H9 (cell line): ENCODE results near the gene SIGLEC1. TPM values are rescaled to one million over a fixed set of nuclear protein-coding genes. Genes with fewer than 3 reads are reported as not detected.

Source experiments
- DNase-seq: peaks from one replicate; pipeline ENCODE4 v3.0.0-alpha.2; 2017
- H2AFZ ChIP-seq: one replicate; pipeline ENCODE4 v1.6.1; 2013; ENCODE audit warnings: mild to moderate bottlenecking, low read length, control low read depth, moderate library complexity
- H2AK5ac ChIP-seq: 2 replicates; pipeline ENCODE4 v1.6.1; 2013; ENCODE audit warnings: low read length, control low read depth, mixed read lengths; ENCODE audit not compliant: insufficient read length
- H2BK120ac ChIP-seq: one replicate; pipeline ENCODE4 v1.6.1; 2013; ENCODE audit warnings: low read depth, mild to moderate bottlenecking, low read length, control low read depth, inconsistent platforms; ENCODE audit not compliant: poor library complexity, severe bottlenecking
- H2BK12ac ChIP-seq: 2 replicates; pipeline ENCODE4 v1.6.1; 2013; ENCODE audit warnings: low read length, control low read depth, mixed read lengths, low read depth; ENCODE audit not compliant: insufficient read length
- H2BK15ac ChIP-seq: 2 replicates; pipeline ENCODE4 v1.6.1; 2013; ENCODE audit warnings: low read depth, low read length, control low read depth
- H2BK20ac ChIP-seq: one replicate; pipeline ENCODE4 v1.6.1; 2013; ENCODE audit warnings: low read depth, mild to moderate bottlenecking, low read length, control low read depth, inconsistent platforms; ENCODE audit not compliant: poor library complexity, severe bottlenecking
- H2BK5ac ChIP-seq: 2 replicates; pipeline ENCODE4 v1.6.1; 2013; ENCODE audit warnings: low read length, control low read depth, mixed read lengths; ENCODE audit not compliant: insufficient read length
- H3K14ac ChIP-seq: 2 replicates; pipeline ENCODE4 v1.6.1; 2013; ENCODE audit warnings: low read length, control low read depth; ENCODE audit not compliant: insufficient read depth
- H3K18ac ChIP-seq: 2 replicates; pipeline ENCODE4 v1.6.1; 2013; ENCODE audit warnings: low read depth, mild to moderate bottlenecking, mixed read lengths, low read length, control low read depth; ENCODE audit not compliant: insufficient read length
- H3K23ac ChIP-seq: 2 replicates; pipeline ENCODE4 v1.6.1; 2013; ENCODE audit warnings: low read length, control low read depth, mixed read lengths, low read depth; ENCODE audit not compliant: insufficient read length
- H3K23me2 ChIP-seq: 2 replicates; pipeline ENCODE4 v1.6.1; 2013; ENCODE audit warnings: low read depth, mild to moderate bottlenecking, mixed read lengths, low read length, control low read depth; ENCODE audit not compliant: insufficient read length, poor library complexity, severe bottlenecking
- H3K27ac ChIP-seq: 2 replicates; pipeline ENCODE4 v1.5.1; 2013; ENCODE audit warnings: low read length, control low read depth, mixed read lengths, low read depth; ENCODE audit not compliant: insufficient read length
- H3K27me3 ChIP-seq: 2 replicates; pipeline ENCODE4 v1.6.1; 2013; ENCODE audit warnings: low read length, control low read depth, inconsistent platforms; ENCODE audit not compliant: insufficient read depth
- H3K4ac ChIP-seq: 2 replicates; pipeline ENCODE4 v1.6.1; 2013; ENCODE audit warnings: low read depth, mild to moderate bottlenecking, control low read depth, inconsistent platforms, low read length, moderate library complexity
- H3K4me1 ChIP-seq: 2 replicates; pipeline ENCODE4 v1.6.1; 2013; ENCODE audit warnings: low read length, control low read depth, inconsistent platforms; ENCODE audit not compliant: insufficient read depth
- H3K4me2 ChIP-seq: 2 replicates; pipeline ENCODE4 v1.6.1; 2013; ENCODE audit warnings: low read length, control low read depth, mixed read lengths; ENCODE audit not compliant: insufficient read length, insufficient read depth
- H3K56ac ChIP-seq: 2 replicates; pipeline ENCODE4 v1.6.1; 2013; ENCODE audit warnings: low read depth, mild to moderate bottlenecking, mixed read lengths, low read length, control low read depth; ENCODE audit not compliant: insufficient read length
- H3K79me1 ChIP-seq: 2 replicates; pipeline ENCODE4 v1.6.1; 2013; ENCODE audit warnings: low read depth, mild to moderate bottlenecking, moderate library complexity, low read length, control low read depth, inconsistent platforms; ENCODE audit not compliant: insufficient read depth, poor library complexity, severe bottlenecking
- H3K79me2 ChIP-seq: 2 replicates; pipeline ENCODE4 v1.6.1; 2013; ENCODE audit warnings: low read length, control low read depth, inconsistent platforms; ENCODE audit not compliant: insufficient read depth
- H3K9ac ChIP-seq: 2 replicates; pipeline ENCODE4 v1.6.1; 2013; ENCODE audit warnings: low read length, control low read depth, mixed read lengths; ENCODE audit not compliant: insufficient read length; ENCODE audit errors: extremely low read depth
- H3K9me3 ChIP-seq: one replicate; pipeline ENCODE4 v1.6.1; 2013; ENCODE audit warnings: low read depth, low read length, inconsistent platforms; ENCODE audit not compliant: control insufficient read depth
- H3T11ph ChIP-seq: one replicate; pipeline ENCODE4 v1.6.1; 2013; ENCODE audit warnings: mild to moderate bottlenecking, low read length, control low read depth, inconsistent platforms
- H4K20me1 ChIP-seq: one replicate; pipeline ENCODE4 v1.6.1; 2013; ENCODE audit not compliant: control insufficient read depth, insufficient read length, insufficient read depth
- H4K5ac ChIP-seq: 2 replicates; pipeline ENCODE4 v1.6.1; 2013; ENCODE audit warnings: low read depth, mild to moderate bottlenecking, mixed read lengths, low read length, control low read depth; ENCODE audit not compliant: insufficient read length
- H4K8ac ChIP-seq: replicated peaks from 2 replicates; pipeline ENCODE4 v1.6.1; 2013; ENCODE audit warnings: low read length, control low read depth, mixed read lengths, low read depth; ENCODE audit not compliant: insufficient read length
- H4K91ac ChIP-seq: 2 replicates; pipeline ENCODE4 v1.6.1; 2013; ENCODE audit warnings: low read depth, mild to moderate bottlenecking, moderate library complexity, mixed read lengths, low read length, control low read depth; ENCODE audit not compliant: insufficient read length
- H3K27ac Mint-ChIP-seq, 3 experiments: 2 replicates in 2 of 3; 3 replicates in 1 of 3; pipeline ENCODE4 v1.8.0; 2020 to 2021; ENCODE audit warnings: mixed read lengths in 3 of 3, mild to moderate bottlenecking in 1 of 3, moderate library complexity in 1 of 3
- H3K27me3 Mint-ChIP-seq: 2 replicates; pipeline ENCODE4 v1.8.0; 2021; ENCODE audit warnings: low read depth, mild to moderate bottlenecking, moderate library complexity, mixed read lengths
- H3K36me3 Mint-ChIP-seq, 3 experiments: 2 replicates in 2 of 3; 3 replicates in 1 of 3; pipeline ENCODE4 v1.8.0; 2020 to 2021; ENCODE audit warnings: low read depth in 3 of 3, mixed read lengths in 3 of 3; ENCODE audit not compliant: insufficient read depth in 1 of 3
- H3K4me1 Mint-ChIP-seq, 2 experiments: 2 replicates each; pipeline ENCODE4 v1.8.0; 2020; ENCODE audit warnings: mixed read lengths in 2 of 2
- H3K4me3 Mint-ChIP-seq, 2 experiments: 2 replicates in 1 of 2; 3 replicates in 1 of 2; pipeline ENCODE4 v1.8.0; 2020 to 2021; ENCODE audit warnings: mild to moderate bottlenecking in 2 of 2, mixed read lengths in 2 of 2, moderate library complexity in 1 of 2
- H3K9me3 Mint-ChIP-seq, 2 experiments: 2 replicates in 1 of 2; 3 replicates in 1 of 2; pipeline ENCODE4 v1.8.0; 2020; ENCODE audit warnings: mild to moderate bottlenecking in 2 of 2, mixed read lengths in 2 of 2, moderate library complexity in 1 of 2
- WGBS: extraction: QIAGEN DNeasy Blood & Tissue Kit; methylation state at CpG from one replicate; pipeline ENCODE4 v1.1.7; 2013; ENCODE audit warnings: missing lambda C conversion rate, low lambda C conversion rate, mixed read lengths; ENCODE audit not compliant: insufficient read length; ENCODE audit errors: extremely low coverage; 5-methylcytosine and 5-hydroxymethylcytosine counted together
- total RNA-seq: library from RNA; stranded (reverse); gene quantifications from 2 replicates; pipeline ENCODE4 v1.2.1, GENCODE V29; 2021
- TF ChIP-seq, protein P1 (sequence below): fragments of 200-600 bp; sonication (generic); conservative IDR thresholded peaks from 3 replicates; pipeline ENCODE4 v1.8.0; 2021; ENCODE audit warnings: antibody characterized with exemption, mild to moderate bottlenecking

The SIGLEC1 gene
- total RNA-seq, 1 experiment from 2014 or later = not detected

DNA sequence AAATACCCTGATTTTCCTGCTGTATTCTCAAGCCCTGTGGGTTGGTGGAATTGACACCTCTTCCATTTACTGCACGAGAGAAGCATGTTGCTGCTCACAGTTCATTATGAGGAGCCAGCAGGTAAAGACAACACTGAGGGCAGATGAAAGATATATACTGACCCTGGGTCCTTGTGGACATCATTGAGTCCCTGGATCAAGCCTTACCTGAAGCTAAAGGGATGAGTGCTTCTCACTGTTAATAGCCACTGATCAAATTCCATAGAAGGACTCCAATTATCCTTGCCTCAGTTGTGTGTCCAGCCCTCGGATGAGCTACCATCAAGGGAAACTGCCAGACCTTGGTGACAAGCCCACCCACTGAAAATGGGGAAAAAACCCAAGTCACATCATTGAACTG, 7.7 kb upstream of the SIGLEC1 start:
- H3K4ac ChIP-seq = no peak overlapping the region
- no peak overlapping the region for H3K23ac ChIP-seq
- H3K79me2 ChIP-seq = no peaks in the 10 kb centered on the region
- H2BK15ac ChIP-seq = no peak overlapping the region
- H2BK5ac ChIP-seq = no peak overlapping the region
- no peak overlapping the region for H2BK120ac ChIP-seq
- TF ChIP-seq, protein P1, sequence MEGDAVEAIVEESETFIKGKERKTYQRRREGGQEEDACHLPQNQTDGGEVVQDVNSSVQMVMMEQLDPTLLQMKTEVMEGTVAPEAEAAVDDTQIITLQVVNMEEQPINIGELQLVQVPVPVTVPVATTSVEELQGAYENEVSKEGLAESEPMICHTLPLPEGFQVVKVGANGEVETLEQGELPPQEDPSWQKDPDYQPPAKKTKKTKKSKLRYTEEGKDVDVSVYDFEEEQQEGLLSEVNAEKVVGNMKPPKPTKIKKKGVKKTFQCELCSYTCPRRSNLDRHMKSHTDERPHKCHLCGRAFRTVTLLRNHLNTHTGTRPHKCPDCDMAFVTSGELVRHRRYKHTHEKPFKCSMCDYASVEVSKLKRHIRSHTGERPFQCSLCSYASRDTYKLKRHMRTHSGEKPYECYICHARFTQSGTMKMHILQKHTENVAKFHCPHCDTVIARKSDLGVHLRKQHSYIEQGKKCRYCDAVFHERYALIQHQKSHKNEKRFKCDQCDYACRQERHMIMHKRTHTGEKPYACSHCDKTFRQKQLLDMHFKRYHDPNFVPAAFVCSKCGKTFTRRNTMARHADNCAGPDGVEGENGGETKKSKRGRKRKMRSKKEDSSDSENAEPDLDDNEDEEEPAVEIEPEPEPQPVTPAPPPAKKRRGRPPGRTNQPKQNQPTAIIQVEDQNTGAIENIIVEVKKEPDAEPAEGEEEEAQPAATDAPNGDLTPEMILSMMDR = no peak
- H3K27me3 ChIP-seq = no peaks in the 10 kb centered on the region; the same call in 1 of the 2 replicates
- no peak overlapping the region for H2BK12ac ChIP-seq
- H3K27ac ChIP-seq = no peak overlapping the region
- H4K5ac ChIP-seq = no peak overlapping the region
- DNase-seq = no peak
- no peak overlapping the region for H3K56ac ChIP-seq
- no peak overlapping the region for H3K9ac ChIP-seq
- no peaks in the 10 kb centered on the region for H3K9me3 ChIP-seq
- no peaks in the 10 kb centered on the region for H3K4me1 ChIP-seq
- peaks cover 6 to 8% of the 10 kb centered on the region in 2 experiments for H3K4me1 Mint-ChIP-seq
- no peak overlapping the region for H2AK5ac ChIP-seq
- H3K36me3 Mint-ChIP-seq = no peaks in the 10 kb centered on the region
- no peak overlapping the region for H3T11ph ChIP-seq
- H2AFZ ChIP-seq = no peak overlapping the region
- H3K27ac Mint-ChIP-seq = no peak overlapping the region; a peak in 1 of 7 replicates
- no peak overlapping the region for H4K91ac ChIP-seq
- H3K14ac ChIP-seq = no peak overlapping the region
- no peaks in the 10 kb centered on the region for H3K79me1 ChIP-seq
- no CpG with 5 or more reads among the region's 2 CpGs for WGBS
- peaks cover 3% of the 10 kb centered on the region for H3K27me3 Mint-ChIP-seq
- H3K4me2 ChIP-seq = no peak overlapping the region
- no peak overlapping the region for H4K8ac ChIP-seq
- no peak overlapping the region for H3K18ac ChIP-seq
- no peak overlapping the region for H3K4me3 Mint-ChIP-seq
- peaks cover 0 to 3% of the 10 kb centered on the region in 2 experiments; a peak in 1 of 5 replicates for H3K9me3 Mint-ChIP-seq
- no peaks in the 10 kb centered on the region for H4K20me1 ChIP-seq
- H2BK20ac ChIP-seq = no peak overlapping the region
- H3K23me2 ChIP-seq = no peaks in the 10 kb centered on the region
